ENCODE measurements around the gene ERV3-1. TPM values are rescaled to one million over a fixed set of nuclear protein-coding genes. Genes with fewer than 3 reads are reported as not detected.

ERV3-1 gene, protein sequence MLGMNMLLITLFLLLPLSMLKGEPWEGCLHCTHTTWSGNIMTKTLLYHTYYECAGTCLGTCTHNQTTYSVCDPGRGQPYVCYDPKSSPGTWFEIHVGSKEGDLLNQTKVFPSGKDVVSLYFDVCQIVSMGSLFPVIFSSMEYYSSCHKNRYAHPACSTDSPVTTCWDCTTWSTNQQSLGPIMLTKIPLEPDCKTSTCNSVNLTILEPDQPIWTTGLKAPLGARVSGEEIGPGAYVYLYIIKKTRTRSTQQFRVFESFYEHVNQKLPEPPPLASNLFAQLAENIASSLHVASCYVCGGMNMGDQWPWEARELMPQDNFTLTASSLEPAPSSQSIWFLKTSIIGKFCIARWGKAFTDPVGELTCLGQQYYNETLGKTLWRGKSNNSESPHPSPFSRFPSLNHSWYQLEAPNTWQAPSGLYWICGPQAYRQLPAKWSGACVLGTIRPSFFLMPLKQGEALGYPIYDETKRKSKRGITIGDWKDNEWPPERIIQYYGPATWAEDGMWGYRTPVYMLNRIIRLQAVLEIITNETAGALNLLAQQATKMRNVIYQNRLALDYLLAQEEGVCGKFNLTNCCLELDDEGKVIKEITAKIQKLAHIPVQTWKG
- 10.9 TPM for polyA plus RNA-seq (2012; ENCODE audit: insufficient read length, low read depth)

DNA sequence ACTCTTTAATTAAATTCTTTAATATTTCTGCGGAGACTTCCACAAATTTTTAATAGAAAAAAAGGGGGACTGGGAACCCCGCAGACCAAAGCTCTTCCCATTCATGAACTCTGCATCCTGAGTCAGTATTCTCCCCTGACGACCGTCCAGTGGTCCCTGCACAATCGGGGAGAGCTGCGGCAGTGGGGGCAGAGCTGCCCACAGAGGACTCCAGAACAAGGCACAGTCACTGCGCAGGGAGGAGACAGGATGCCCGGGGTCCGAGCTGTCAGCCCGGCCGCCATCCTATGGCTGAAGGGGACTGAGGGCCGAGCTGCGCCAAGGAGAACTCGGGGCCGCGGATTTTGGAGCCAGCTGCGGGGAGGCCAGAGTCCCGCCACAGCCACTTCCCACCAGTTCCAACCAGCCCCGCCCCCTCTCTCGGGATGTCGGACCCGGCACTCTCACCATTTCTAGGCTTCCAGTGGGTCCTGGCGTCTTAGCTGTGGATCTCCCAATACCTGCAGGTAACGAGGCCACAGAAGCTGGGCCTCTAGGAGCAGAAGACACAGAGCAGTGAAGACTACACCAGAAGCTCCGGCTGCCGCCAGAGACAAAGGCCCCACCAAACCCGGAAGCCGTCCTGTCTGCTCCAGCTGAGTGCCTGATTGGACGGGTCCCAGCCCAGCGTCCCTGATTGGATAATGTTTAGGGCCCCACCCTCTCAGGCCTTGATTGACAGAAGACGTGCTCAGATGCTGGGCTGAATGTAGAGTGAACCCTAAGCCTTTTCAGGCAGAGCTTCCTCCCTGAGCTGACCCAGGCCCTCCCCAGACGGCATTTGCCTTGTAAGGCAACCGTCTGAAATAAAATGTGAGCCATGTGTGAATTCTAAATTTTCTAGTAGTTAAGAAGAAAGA, at the start of gene ERV3-1:
Gene ERV3-1 (minus strand): TSS at position 594 of the 899 bp plus-strand sequence. CDS start 13,661 bp downstream, outside the sequence.
- TF ChIP-seq, protein P1, sequence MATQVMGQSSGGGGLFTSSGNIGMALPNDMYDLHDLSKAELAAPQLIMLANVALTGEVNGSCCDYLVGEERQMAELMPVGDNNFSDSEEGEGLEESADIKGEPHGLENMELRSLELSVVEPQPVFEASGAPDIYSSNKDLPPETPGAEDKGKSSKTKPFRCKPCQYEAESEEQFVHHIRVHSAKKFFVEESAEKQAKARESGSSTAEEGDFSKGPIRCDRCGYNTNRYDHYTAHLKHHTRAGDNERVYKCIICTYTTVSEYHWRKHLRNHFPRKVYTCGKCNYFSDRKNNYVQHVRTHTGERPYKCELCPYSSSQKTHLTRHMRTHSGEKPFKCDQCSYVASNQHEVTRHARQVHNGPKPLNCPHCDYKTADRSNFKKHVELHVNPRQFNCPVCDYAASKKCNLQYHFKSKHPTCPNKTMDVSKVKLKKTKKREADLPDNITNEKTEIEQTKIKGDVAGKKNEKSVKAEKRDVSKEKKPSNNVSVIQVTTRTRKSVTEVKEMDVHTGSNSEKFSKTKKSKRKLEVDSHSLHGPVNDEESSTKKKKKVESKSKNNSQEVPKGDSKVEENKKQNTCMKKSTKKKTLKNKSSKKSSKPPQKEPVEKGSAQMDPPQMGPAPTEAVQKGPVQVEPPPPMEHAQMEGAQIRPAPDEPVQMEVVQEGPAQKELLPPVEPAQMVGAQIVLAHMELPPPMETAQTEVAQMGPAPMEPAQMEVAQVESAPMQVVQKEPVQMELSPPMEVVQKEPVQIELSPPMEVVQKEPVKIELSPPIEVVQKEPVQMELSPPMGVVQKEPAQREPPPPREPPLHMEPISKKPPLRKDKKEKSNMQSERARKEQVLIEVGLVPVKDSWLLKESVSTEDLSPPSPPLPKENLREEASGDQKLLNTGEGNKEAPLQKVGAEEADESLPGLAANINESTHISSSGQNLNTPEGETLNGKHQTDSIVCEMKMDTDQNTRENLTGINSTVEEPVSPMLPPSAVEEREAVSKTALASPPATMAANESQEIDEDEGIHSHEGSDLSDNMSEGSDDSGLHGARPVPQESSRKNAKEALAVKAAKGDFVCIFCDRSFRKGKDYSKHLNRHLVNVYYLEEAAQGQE (IDR thresholded peaks at IDR 0.05; ENCODE audit: insufficient read depth in 1 of 2, low read depth in 2 of 2, low read length in 2 of 2), result 0 out of 4 replicates have a peak, but pooled peaks of 1 of the 2 experiments have one; percentile 55
- TF ChIP-seq TAF1 (IDR thresholded peaks at IDR 0.05; ENCODE audit: borderline replicate concordance, insufficient read depth, low read length), result peak; percentile 94; the same call in 1 of the 2 replicates
- TF ChIP-seq POLR2AphosphoS5 (IDR thresholded peaks at IDR 0.05; ENCODE audit: low read depth, low read length), result peak; percentile 97
- 0 out of 2 replicates have a peak, but pooled peaks have one; percentile 90 for TF ChIP-seq SIN3A (IDR thresholded peaks at IDR 0.05; ENCODE audit: borderline replicate concordance, insufficient read depth, low read length)
- TF ChIP-seq FOXP2 (optimal IDR thresholded peaks at IDR 0.05; ENCODE audit: borderline replicate concordance, extremely low read depth, extremely low read length, insufficient read depth), result no peak

DNA sequence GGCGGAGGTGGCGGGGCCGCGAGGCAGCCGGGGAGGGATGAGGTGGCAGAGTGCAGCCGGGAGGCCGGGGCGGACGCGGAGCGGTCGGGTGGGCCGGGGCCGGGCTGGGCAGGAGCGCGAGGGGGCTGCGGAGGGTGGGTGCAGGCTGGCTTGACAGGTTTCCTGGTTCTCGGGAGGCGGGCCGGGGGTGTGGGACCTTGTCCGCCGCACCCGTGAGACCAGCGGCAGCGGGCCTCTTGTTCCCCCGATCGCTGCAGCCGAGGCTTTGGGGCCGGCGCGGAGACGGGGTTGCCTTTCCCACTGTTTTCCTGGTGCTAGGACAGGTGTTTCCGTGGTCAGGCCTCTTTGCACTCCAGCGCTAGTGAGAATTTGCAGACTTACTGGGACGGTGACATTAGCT, 32.3 kb upstream of the ERV3-1 start:
- 0 out of 2 replicates have a peak, but pooled peaks have one; percentile 22 for TF ChIP-seq SIN3A (IDR thresholded peaks at IDR 0.05; ENCODE audit: borderline replicate concordance, insufficient read depth, low read length)

DNA sequence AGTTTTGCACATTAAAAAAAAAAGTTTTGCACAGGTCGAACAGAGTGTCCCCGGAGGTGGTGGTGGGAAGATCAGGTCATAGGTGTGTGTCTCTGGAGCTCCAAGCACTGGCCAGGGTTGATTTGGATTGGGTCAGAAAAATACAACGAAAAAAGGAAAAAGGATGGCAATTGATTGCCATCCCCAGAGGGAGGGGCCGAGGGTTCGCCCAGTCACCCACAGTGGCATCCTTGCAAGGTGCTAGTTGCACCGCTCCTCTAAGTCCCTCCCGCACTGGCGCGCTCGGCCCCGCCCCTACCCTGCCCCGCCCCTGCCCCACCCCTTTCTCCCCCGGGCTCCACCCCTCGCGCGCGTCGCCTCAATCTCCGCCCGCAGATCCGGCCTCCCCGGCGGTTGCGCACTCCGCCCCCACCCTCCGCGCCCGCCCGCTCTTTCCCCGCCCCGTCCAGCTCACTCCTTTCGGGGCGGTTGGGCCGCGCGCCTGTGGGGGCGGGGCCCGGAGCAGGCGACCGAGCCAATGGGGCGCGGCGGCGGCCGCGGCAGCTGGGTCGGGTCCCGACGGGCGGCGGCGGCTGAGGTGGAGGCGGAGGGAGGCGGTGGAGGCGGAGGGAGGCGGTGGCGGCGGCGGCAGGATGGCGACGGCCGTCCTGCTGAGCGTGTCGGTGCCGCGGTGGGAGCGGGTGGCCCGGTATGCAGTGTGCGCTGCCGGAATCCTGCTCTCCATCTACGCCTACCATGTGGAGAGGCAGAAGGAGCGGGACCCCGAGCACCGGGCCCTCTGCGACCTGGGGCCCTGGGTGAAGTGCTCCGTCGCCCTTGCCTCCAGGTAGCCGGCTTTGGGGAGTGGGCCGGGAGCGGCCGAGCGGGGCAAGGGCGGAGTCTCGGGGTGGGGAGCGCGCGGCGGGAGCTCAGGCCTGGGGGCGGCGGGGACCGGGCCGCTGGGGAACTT, 31.5 kb upstream of the ERV3-1 start:
- TF ChIP-seq, protein P1 (IDR thresholded peaks at IDR 0.05; ENCODE audit: insufficient read depth in 1 of 2, low read depth in 2 of 2, low read length in 2 of 2), result no peak
- TF ChIP-seq POLR2AphosphoS5 (IDR thresholded peaks at IDR 0.05; ENCODE audit: low read depth, low read length) (peak; percentile 27; the same call in 1 of the 2 replicates), FOXP2 (optimal IDR thresholded peaks at IDR 0.05; ENCODE audit: borderline replicate concordance, extremely low read depth, extremely low read length, insufficient read depth) (no peak), TAF1 (IDR thresholded peaks at IDR 0.05; ENCODE audit: borderline replicate concordance, insufficient read depth, low read length) (0 out of 2 replicates have a peak, but pooled peaks have one; percentile 49), SIN3A (IDR thresholded peaks at IDR 0.05; ENCODE audit: borderline replicate concordance, insufficient read depth, low read length) (no peak)

DNA sequence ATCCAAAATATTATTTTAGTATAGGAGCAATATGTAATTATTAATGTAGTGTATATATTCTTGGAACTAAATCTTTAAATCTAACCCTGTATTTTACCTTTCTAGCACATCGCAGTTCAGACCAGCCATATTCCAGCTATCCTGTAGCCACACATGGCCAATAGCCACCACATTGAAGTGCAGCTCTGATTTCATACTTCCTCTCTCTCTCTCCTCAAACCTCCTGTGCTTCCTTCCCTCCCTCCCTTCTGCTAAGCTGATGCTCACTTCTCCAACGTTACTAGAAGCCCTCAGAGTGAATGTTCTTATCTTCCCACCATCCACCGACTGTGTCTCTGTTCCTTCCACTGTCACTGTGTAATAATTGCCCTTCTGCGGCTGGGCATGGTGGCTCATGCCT, 549 bp upstream of the ERV3-1 start:
- 0 out of 2 replicates have a peak, but pooled peaks have one; percentile 0 for TF ChIP-seq TAF1 (IDR thresholded peaks at IDR 0.05; ENCODE audit: borderline replicate concordance, insufficient read depth, low read length)

DNA sequence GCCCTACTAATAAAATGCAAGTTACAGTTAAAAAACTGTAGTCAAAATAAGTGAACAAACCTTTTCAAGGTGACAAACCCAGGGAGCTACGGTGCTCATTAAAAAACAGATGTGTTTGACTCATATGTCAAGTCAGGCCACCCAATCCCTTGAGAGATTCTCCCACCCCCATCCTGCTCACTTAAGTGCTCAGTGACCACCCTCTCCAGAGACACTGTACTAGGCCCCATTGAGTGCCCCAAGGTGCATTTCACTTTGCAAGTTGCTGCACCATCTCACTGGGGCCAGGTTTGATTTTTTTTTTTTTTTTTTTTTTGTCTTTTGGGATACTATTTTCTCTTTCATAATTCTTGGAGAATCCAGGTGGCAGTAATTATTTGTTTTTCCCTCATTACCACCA, 1.9 kb downstream of the ERV3-1 start:
- TF ChIP-seq TAF1 (IDR thresholded peaks at IDR 0.05; ENCODE audit: borderline replicate concordance, insufficient read depth, low read length), result no peak
- TF ChIP-seq FOXP2 (optimal IDR thresholded peaks at IDR 0.05; ENCODE audit: borderline replicate concordance, extremely low read depth, extremely low read length, insufficient read depth), result no peak
- TF ChIP-seq SIN3A (IDR thresholded peaks at IDR 0.05; ENCODE audit: borderline replicate concordance, insufficient read depth, low read length), result no peak
- TF ChIP-seq POLR2AphosphoS5 (IDR thresholded peaks at IDR 0.05; ENCODE audit: low read depth, low read length), result no peak
- TF ChIP-seq, protein P1 (IDR thresholded peaks at IDR 0.05; ENCODE audit: insufficient read depth in 1 of 2, low read depth in 2 of 2, low read length in 2 of 2), result no peak
